H9 (cell line): ENCODE results near the gene MBD5. TPM values are rescaled to one million over a fixed set of nuclear protein-coding genes. Genes with fewer than 3 reads are reported as not detected.
A peak's percentile ranks its signal among the peaks of the same experiment; 100 is the strongest.

Experiments used
- DNase-seq: peaks from one replicate; pipeline ENCODE4 v3.0.0-alpha.2; 2017
- H2AFZ ChIP-seq: one replicate; pipeline ENCODE4 v1.6.1; 2013; ENCODE audit warnings: mild to moderate bottlenecking, low read length, control low read depth, moderate library complexity
- H2AK5ac ChIP-seq: 2 replicates; pipeline ENCODE4 v1.6.1; 2013; ENCODE audit warnings: low read length, control low read depth, mixed read lengths; ENCODE audit not compliant: insufficient read length
- H2BK120ac ChIP-seq: one replicate; pipeline ENCODE4 v1.6.1; 2013; ENCODE audit warnings: low read depth, mild to moderate bottlenecking, low read length, control low read depth, inconsistent platforms; ENCODE audit not compliant: poor library complexity, severe bottlenecking
- H2BK12ac ChIP-seq: 2 replicates; pipeline ENCODE4 v1.6.1; 2013; ENCODE audit warnings: low read length, control low read depth, mixed read lengths, low read depth; ENCODE audit not compliant: insufficient read length
- H2BK15ac ChIP-seq: 2 replicates; pipeline ENCODE4 v1.6.1; 2013; ENCODE audit warnings: low read depth, low read length, control low read depth
- H2BK20ac ChIP-seq: one replicate; pipeline ENCODE4 v1.6.1; 2013; ENCODE audit warnings: low read depth, mild to moderate bottlenecking, low read length, control low read depth, inconsistent platforms; ENCODE audit not compliant: poor library complexity, severe bottlenecking
- H2BK5ac ChIP-seq: 2 replicates; pipeline ENCODE4 v1.6.1; 2013; ENCODE audit warnings: low read length, control low read depth, mixed read lengths; ENCODE audit not compliant: insufficient read length
- H3K14ac ChIP-seq: 2 replicates; pipeline ENCODE4 v1.6.1; 2013; ENCODE audit warnings: low read length, control low read depth; ENCODE audit not compliant: insufficient read depth
- H3K18ac ChIP-seq: 2 replicates; pipeline ENCODE4 v1.6.1; 2013; ENCODE audit warnings: low read depth, mild to moderate bottlenecking, mixed read lengths, low read length, control low read depth; ENCODE audit not compliant: insufficient read length
- H3K23ac ChIP-seq: 2 replicates; pipeline ENCODE4 v1.6.1; 2013; ENCODE audit warnings: low read length, control low read depth, mixed read lengths, low read depth; ENCODE audit not compliant: insufficient read length
- H3K23me2 ChIP-seq: 2 replicates; pipeline ENCODE4 v1.6.1; 2013; ENCODE audit warnings: low read depth, mild to moderate bottlenecking, mixed read lengths, low read length, control low read depth; ENCODE audit not compliant: insufficient read length, poor library complexity, severe bottlenecking
- H3K27ac ChIP-seq: 2 replicates; pipeline ENCODE4 v1.5.1; 2013; ENCODE audit warnings: low read length, control low read depth, mixed read lengths, low read depth; ENCODE audit not compliant: insufficient read length
- H3K27me3 ChIP-seq: 2 replicates; pipeline ENCODE4 v1.6.1; 2013; ENCODE audit warnings: low read length, control low read depth, inconsistent platforms; ENCODE audit not compliant: insufficient read depth
- H3K4ac ChIP-seq: 2 replicates; pipeline ENCODE4 v1.6.1; 2013; ENCODE audit warnings: low read depth, mild to moderate bottlenecking, control low read depth, inconsistent platforms, low read length, moderate library complexity
- H3K4me1 ChIP-seq: 2 replicates; pipeline ENCODE4 v1.6.1; 2013; ENCODE audit warnings: low read length, control low read depth, inconsistent platforms; ENCODE audit not compliant: insufficient read depth
- H3K4me2 ChIP-seq: 2 replicates; pipeline ENCODE4 v1.6.1; 2013; ENCODE audit warnings: low read length, control low read depth, mixed read lengths; ENCODE audit not compliant: insufficient read length, insufficient read depth
- H3K56ac ChIP-seq: 2 replicates; pipeline ENCODE4 v1.6.1; 2013; ENCODE audit warnings: low read depth, mild to moderate bottlenecking, mixed read lengths, low read length, control low read depth; ENCODE audit not compliant: insufficient read length
- H3K79me1 ChIP-seq: 2 replicates; pipeline ENCODE4 v1.6.1; 2013; ENCODE audit warnings: low read depth, mild to moderate bottlenecking, moderate library complexity, low read length, control low read depth, inconsistent platforms; ENCODE audit not compliant: insufficient read depth, poor library complexity, severe bottlenecking
- H3K79me2 ChIP-seq: 2 replicates; pipeline ENCODE4 v1.6.1; 2013; ENCODE audit warnings: low read length, control low read depth, inconsistent platforms; ENCODE audit not compliant: insufficient read depth
- H3K9ac ChIP-seq: 2 replicates; pipeline ENCODE4 v1.6.1; 2013; ENCODE audit warnings: low read length, control low read depth, mixed read lengths; ENCODE audit not compliant: insufficient read length; ENCODE audit errors: extremely low read depth
- H3K9me3 ChIP-seq: one replicate; pipeline ENCODE4 v1.6.1; 2013; ENCODE audit warnings: low read depth, low read length, inconsistent platforms; ENCODE audit not compliant: control insufficient read depth
- H3T11ph ChIP-seq: one replicate; pipeline ENCODE4 v1.6.1; 2013; ENCODE audit warnings: mild to moderate bottlenecking, low read length, control low read depth, inconsistent platforms
- H4K20me1 ChIP-seq: one replicate; pipeline ENCODE4 v1.6.1; 2013; ENCODE audit not compliant: control insufficient read depth, insufficient read length, insufficient read depth
- H4K5ac ChIP-seq: 2 replicates; pipeline ENCODE4 v1.6.1; 2013; ENCODE audit warnings: low read depth, mild to moderate bottlenecking, mixed read lengths, low read length, control low read depth; ENCODE audit not compliant: insufficient read length
- H4K8ac ChIP-seq: replicated peaks from 2 replicates; pipeline ENCODE4 v1.6.1; 2013; ENCODE audit warnings: low read length, control low read depth, mixed read lengths, low read depth; ENCODE audit not compliant: insufficient read length
- H4K91ac ChIP-seq: 2 replicates; pipeline ENCODE4 v1.6.1; 2013; ENCODE audit warnings: low read depth, mild to moderate bottlenecking, moderate library complexity, mixed read lengths, low read length, control low read depth; ENCODE audit not compliant: insufficient read length
- H3K27ac Mint-ChIP-seq, 3 experiments: 2 replicates in 2 of 3; 3 replicates in 1 of 3; pipeline ENCODE4 v1.8.0; 2020 to 2021; ENCODE audit warnings: mixed read lengths in 3 of 3, mild to moderate bottlenecking in 1 of 3, moderate library complexity in 1 of 3
- H3K27me3 Mint-ChIP-seq: 2 replicates; pipeline ENCODE4 v1.8.0; 2021; ENCODE audit warnings: low read depth, mild to moderate bottlenecking, moderate library complexity, mixed read lengths
- H3K36me3 Mint-ChIP-seq, 3 experiments: 2 replicates in 2 of 3; 3 replicates in 1 of 3; pipeline ENCODE4 v1.8.0; 2020 to 2021; ENCODE audit warnings: low read depth in 3 of 3, mixed read lengths in 3 of 3; ENCODE audit not compliant: insufficient read depth in 1 of 3
- H3K4me1 Mint-ChIP-seq, 2 experiments: 2 replicates each; pipeline ENCODE4 v1.8.0; 2020; ENCODE audit warnings: mixed read lengths in 2 of 2
- H3K4me3 Mint-ChIP-seq, 2 experiments: 2 replicates in 1 of 2; 3 replicates in 1 of 2; pipeline ENCODE4 v1.8.0; 2020 to 2021; ENCODE audit warnings: mild to moderate bottlenecking in 2 of 2, mixed read lengths in 2 of 2, moderate library complexity in 1 of 2
- H3K9me3 Mint-ChIP-seq, 2 experiments: 2 replicates in 1 of 2; 3 replicates in 1 of 2; pipeline ENCODE4 v1.8.0; 2020; ENCODE audit warnings: mild to moderate bottlenecking in 2 of 2, mixed read lengths in 2 of 2, moderate library complexity in 1 of 2
- WGBS: extraction: QIAGEN DNeasy Blood & Tissue Kit; methylation state at CpG from one replicate; pipeline ENCODE4 v1.1.7; 2013; ENCODE audit warnings: missing lambda C conversion rate, low lambda C conversion rate, mixed read lengths; ENCODE audit not compliant: insufficient read length; ENCODE audit errors: extremely low coverage; 5-methylcytosine and 5-hydroxymethylcytosine counted together
- total RNA-seq: library from RNA; stranded (reverse); gene quantifications from 2 replicates; pipeline ENCODE4 v1.2.1, GENCODE V29; 2021
- TF ChIP-seq, protein P1 (sequence below): fragments of 200-600 bp; sonication (generic); conservative IDR thresholded peaks from 3 replicates; pipeline ENCODE4 v1.8.0; 2021; ENCODE audit warnings: antibody characterized with exemption, mild to moderate bottlenecking

MBD5 gene
- total RNA-seq, 1 experiment from 2014 or later, result 23.1 TPM

DNA sequence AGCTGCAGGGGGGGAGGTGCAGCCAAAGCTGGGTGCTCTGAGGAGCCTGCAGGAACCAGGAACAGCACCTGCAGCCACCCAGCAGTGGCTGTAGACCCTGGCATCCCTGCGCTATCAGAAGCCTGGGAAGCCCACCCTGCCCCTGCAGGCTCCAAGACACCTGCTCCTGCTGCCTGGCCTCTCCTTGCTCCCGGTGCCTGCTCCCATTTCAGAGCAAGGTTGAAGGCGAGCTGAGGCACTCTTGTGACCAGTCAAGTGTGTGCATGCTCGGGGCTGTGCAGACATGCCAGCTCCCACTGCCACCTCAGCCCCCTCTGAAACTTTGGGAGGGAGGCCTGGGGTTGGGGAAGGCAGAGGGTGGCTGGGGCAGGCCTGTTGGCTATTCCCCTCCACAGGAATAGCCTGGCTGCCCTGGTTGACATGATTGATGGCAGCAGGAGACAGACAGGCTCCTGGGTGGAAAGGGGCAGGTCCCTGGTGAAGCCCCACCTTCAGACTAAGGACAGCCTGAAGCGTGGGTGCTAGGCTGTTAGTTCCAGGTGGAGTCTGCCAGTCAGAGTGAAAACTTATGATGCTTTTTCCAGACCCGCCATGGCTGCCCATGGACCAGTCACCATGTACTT, 151.4 kb downstream of the MBD5 start:
- TF ChIP-seq, protein P1, sequence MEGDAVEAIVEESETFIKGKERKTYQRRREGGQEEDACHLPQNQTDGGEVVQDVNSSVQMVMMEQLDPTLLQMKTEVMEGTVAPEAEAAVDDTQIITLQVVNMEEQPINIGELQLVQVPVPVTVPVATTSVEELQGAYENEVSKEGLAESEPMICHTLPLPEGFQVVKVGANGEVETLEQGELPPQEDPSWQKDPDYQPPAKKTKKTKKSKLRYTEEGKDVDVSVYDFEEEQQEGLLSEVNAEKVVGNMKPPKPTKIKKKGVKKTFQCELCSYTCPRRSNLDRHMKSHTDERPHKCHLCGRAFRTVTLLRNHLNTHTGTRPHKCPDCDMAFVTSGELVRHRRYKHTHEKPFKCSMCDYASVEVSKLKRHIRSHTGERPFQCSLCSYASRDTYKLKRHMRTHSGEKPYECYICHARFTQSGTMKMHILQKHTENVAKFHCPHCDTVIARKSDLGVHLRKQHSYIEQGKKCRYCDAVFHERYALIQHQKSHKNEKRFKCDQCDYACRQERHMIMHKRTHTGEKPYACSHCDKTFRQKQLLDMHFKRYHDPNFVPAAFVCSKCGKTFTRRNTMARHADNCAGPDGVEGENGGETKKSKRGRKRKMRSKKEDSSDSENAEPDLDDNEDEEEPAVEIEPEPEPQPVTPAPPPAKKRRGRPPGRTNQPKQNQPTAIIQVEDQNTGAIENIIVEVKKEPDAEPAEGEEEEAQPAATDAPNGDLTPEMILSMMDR, result no peak
- H2AK5ac ChIP-seq, result no peak overlapping the region
- H2BK12ac ChIP-seq, result no peak overlapping the region
- DNase-seq, result no peak
- no peak overlapping the region for H3K56ac ChIP-seq
- H3K18ac ChIP-seq, result no peak overlapping the region
- Mint-ChIP-seq H3K27me3 (no peaks in the 10 kb centered on the region), H3K36me3 (no peaks in the 10 kb centered on the region), H3K27ac (no peak overlapping the region), H3K4me1 (no peaks in the 10 kb centered on the region), H3K9me3 (no peaks in the 10 kb centered on the region), H3K4me3 (no peak overlapping the region)
- no peaks in the 10 kb centered on the region for H3K9me3 ChIP-seq
- no peak overlapping the region for H3K9ac ChIP-seq
- no peaks in the 10 kb centered on the region for H3K79me1 ChIP-seq
- H3K4me2 ChIP-seq, result no peak overlapping the region
- H3K14ac ChIP-seq, result peak overlapping the region; percentile 64; the same call in 1 of the 2 replicates
- H2BK120ac ChIP-seq, result no peak overlapping the region
- no peak overlapping the region for H2BK15ac ChIP-seq
- no peaks in the 10 kb centered on the region for H3K27me3 ChIP-seq
- H4K5ac ChIP-seq, result no peak overlapping the region
- H3K4ac ChIP-seq, result no peak overlapping the region
- no peaks in the 10 kb centered on the region for H4K20me1 ChIP-seq
- no peak overlapping the region for H4K91ac ChIP-seq
- no CpG with 5 or more reads among the region's 6 CpGs for WGBS
- no peak overlapping the region for H4K8ac ChIP-seq
- no peak overlapping the region for H2BK20ac ChIP-seq
- H2AFZ ChIP-seq, result no peak overlapping the region
- H3K79me2 ChIP-seq, result no peaks in the 10 kb centered on the region
- no peak overlapping the region for H3K23ac ChIP-seq
- peaks cover 3% of the 10 kb centered on the region for H3K23me2 ChIP-seq
- no peak overlapping the region for H3K27ac ChIP-seq
- no peak overlapping the region for H2BK5ac ChIP-seq
- no peaks in the 10 kb centered on the region for H3K4me1 ChIP-seq
- H3T11ph ChIP-seq, result no peak overlapping the region
